Stomach (tissue), 9 donors: ENCODE measurements around the gene CHRFAM7A. TPM values are rescaled to one million over a fixed set of nuclear protein-coding genes. Genes with fewer than 3 reads are reported as not detected.
"Not testable (repeated sequence)": the region's sequence is repeated elsewhere in the genome, so short reads cannot be mapped to it uniquely, and the experiment has no call there.

Experiments used
- DNase-seq, 2 donors: peaks; one replicate each; pipeline versions ENCODE4 v3.0.0 to v3.0.0-alpha.2; 2013 to 2019
- H3K27ac ChIP-seq, 5 donors: fragments of 200-600 bp in 4 of 5; sonication (generic) in 4 of 5; one replicate each; pipeline ENCODE4 v1.5.1; 2013 to 2019; ENCODE audit warnings: mild to moderate bottlenecking in 1 of 5, moderate library complexity in 1 of 5
- H3K27me3 ChIP-seq, 3 donors: fragments of 200-600 bp; sonication (generic); one replicate each; pipeline ENCODE4 v1.5.1; 2017 to 2019; ENCODE audit warnings: mixed run types in 1 of 3
- H3K36me3 ChIP-seq, 4 donors: fragments of 200-600 bp; sonication (generic); 1 replicate in 3 of 4; 2 replicates in 1 of 4; pipeline ENCODE4 v1.5.1; 2016 to 2019
- H3K4me1 ChIP-seq, 4 donors: fragments of 200-600 bp; sonication (generic); one replicate each; pipeline ENCODE4 v1.5.1; 2016 to 2019
- H3K4me3 ChIP-seq, 4 donors: fragments of 200-600 bp; sonication (generic) in 3 of 4; one replicate each; pipeline ENCODE4 v1.5.1; 2016 to 2019; ENCODE audit warnings: mild to moderate bottlenecking in 1 of 4
- H3K9me3 ChIP-seq, 4 donors: fragments of 200-600 bp; sonication (generic); one replicate each; pipeline ENCODE4 v1.5.1; 2016 to 2019
- WGBS, 5 donors: extraction: QIAGEN DNeasy Blood & Tissue Kit in 3 of 5; methylation state at CpG; one replicate each; pipeline versions ENCODE4 v1.1.5 to v1.1.7; 2013 to 2018; 5-methylcytosine and 5-hydroxymethylcytosine counted together
- intact Hi-C: fragments of 100-400 bp; cut with DNase I; formaldehyde crosslinking; loops from one replicate; pipeline ENCODE4 v1.15.1; 2023; ENCODE audit warnings: low total_unique reads
- polyA plus RNA-seq, 3 donors: library from polyadenylated mRNA; stranded (reverse); fragments of 200-250 nt; gene quantifications; one replicate each; pipeline ENCODE4 v1.2.3, GENCODE V29; 2013
- small RNA-seq, 4 donors: library from RNA; depleted of rRNA; stranded (forward); fragments of <200 nt; gene quantifications; one replicate each; pipeline ENCODE3, GENCODE V24; 2016
- total RNA-seq, 5 donors: library from RNA; depleted of rRNA; stranded (reverse); fragments of >200 nt; gene quantifications; one replicate each; pipeline versions ENCODE4 v1.1.0 to v1.2.3, GENCODE V29; 2014 to 2016
- donor health status: healthy with polysubstance abuse.
- donor health status: Bipolar disorder and iron deficiency.
- donor health status: healthy.

CHRFAM7A gene
- total and polyA plus RNA-seq, 8 donors, result 0.15 to 6.8 (median 2.2) TPM; not detected in 1

DNA sequence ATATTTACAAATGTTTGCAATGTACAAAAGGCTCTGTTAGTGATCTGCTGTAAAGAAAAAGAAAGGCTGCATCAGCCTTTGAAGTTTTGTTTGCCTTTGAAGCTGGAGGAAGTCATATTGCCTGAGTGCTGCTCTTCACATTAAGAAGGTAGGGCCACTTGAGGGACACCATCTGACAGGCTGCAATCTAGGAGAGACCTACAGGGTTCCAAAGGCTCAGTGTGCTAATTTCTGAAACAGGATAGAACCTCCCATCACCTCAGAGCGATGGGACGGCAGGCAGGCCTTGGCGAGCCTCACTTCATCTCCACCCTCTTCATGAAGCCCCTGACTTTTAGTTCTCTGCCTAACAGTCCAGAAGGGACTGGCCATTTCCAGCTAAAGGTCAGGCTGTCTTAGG lies 77.6 kb downstream of the CHRFAM7A start:
- H3K4me3 ChIP-seq, H3K4me1 ChIP-seq, DNase-seq, H3K27me3 ChIP-seq, H3K27ac ChIP-seq, H3K36me3 ChIP-seq, intact Hi-C loops, H3K9me3 ChIP-seq: not testable (repeated sequence)
- no CpG with 5 or more reads among the region's 3 CpGs for WGBS, 5 donors

DNA sequence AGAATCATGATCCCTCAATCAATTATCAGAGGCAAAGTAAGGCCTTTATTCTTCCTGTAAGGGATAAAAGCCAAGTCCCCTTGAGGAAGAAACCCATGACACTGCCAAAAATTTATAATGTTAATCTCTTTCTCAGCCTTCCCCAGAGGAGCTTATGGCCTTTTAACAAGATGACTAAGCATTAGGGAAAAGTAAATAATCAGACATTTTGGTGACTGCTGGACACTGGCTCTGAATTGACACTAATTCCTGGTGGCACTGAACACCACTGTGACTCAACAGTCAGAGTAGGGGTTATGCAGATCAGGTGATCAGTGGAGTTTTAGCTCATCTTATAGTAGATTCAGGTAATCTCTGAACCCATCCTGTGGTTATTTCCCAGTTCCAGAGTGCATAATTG lies 82.8 kb downstream of the CHRFAM7A start:
- H3K9me3 ChIP-seq, DNase-seq, intact Hi-C loops, H3K27ac ChIP-seq, H3K4me1 ChIP-seq, H3K4me3 ChIP-seq, H3K27me3 ChIP-seq, H3K36me3 ChIP-seq: not testable (repeated sequence)

Small RNAs within 50 kb of the gene (small RNA-seq; reads per million reads assigned to genes)
- gene AC019322.2 (0 reads per million in 4 donors), gene RF00019 (0 reads per million in 4 donors), gene RF00096 (0 reads per million in 4 donors), gene RN7SL196P (0 reads per million in 4 donors)

Other genes starting within 250 kb of the CHRFAM7A start
- 1 to 10 TPM in 2 of 5 donors, under 1 TPM in 2, not detected in 1; 0.72 to 7.9 (median 1.9) TPM for gene GOLGA8R, start 20.7 kb upstream of the CHRFAM7A start, total RNA-seq
- gene GOLGA8R, start 20.7 kb upstream of the CHRFAM7A start, polyA plus RNA-seq, result under 1 TPM; 0.31 to 0.61 (median 0.40) TPM
- gene GOLGA8Q, start 158.5 kb upstream of the CHRFAM7A start, total RNA-seq, result 10 to 100 TPM in 1 of 5 donors, 1 to 10 TPM in 2, not detected in 2; 1.8 to 53.1 (median 8.7) TPM
- not detected for gene GOLGA8Q, start 158.5 kb upstream of the CHRFAM7A start, polyA plus RNA-seq
- 1 to 10 TPM in 1 of 5 donors, under 1 TPM in 1, not detected in 3; 0.43 to 2.0 TPM for gene GOLGA8H, start 210.5 kb upstream of the CHRFAM7A start, total RNA-seq
- under 1 TPM in 2 of 3 donors, not detected in 1; 0.13 to 0.25 TPM for gene GOLGA8H, start 210.5 kb upstream of the CHRFAM7A start, polyA plus RNA-seq